Mucosa of stomach (tissue), 1 donor: Measurements from ENCODE around the gene CLTB.

Experiments used
- H3K27me3 ChIP-seq: one replicate; pipeline ENCODE4 v1.7.0; 2013; ENCODE audit warnings: mild to moderate bottlenecking, low read length; ENCODE audit not compliant: control insufficient read depth, insufficient read depth
- H3K36me3 ChIP-seq: one replicate; pipeline ENCODE4 v1.7.0; 2013; ENCODE audit warnings: low read length; ENCODE audit not compliant: control insufficient read depth, insufficient read depth
- H3K4me1 ChIP-seq: one replicate; pipeline ENCODE4 v1.7.0; 2013; ENCODE audit warnings: mild to moderate bottlenecking, low read length; ENCODE audit not compliant: control insufficient read depth, insufficient read depth
- H3K4me3 ChIP-seq: one replicate; pipeline ENCODE4 v1.7.0; 2013; ENCODE audit warnings: low read length
- H3K9ac ChIP-seq: one replicate; pipeline ENCODE4 v1.7.0; 2013; ENCODE audit warnings: mild to moderate bottlenecking, low read length, moderate library complexity
- H3K9me3 ChIP-seq: one replicate; pipeline ENCODE4 v1.7.0; 2013; ENCODE audit warnings: mild to moderate bottlenecking, low read length, moderate library complexity; ENCODE audit not compliant: control insufficient read depth
- donor health status: Pancreatic carcinoma.

CLTB gene

DNA sequence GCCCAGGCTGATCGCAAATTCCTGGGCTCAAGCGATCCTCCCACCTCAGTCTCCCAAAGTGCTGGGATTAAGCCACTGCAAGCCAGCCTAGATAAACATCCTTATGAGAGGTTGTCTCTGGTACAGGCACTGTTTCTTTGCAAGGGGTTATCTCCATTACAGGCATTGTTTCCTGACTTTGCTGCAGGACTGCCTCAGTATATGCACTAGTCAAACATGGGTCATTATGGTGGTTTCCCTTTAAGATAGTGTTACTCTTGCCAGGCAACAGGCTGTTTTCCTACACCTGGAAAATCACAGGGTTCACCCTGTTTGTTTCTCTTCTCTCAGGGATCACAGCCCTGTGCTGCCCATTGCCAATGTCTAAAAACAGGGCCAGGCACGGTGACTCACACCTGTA lies 7.8 kb upstream of the CLTB start:
- no peaks in the 10 kb centered on the region for H3K4me1 ChIP-seq
- no peak overlapping the region for H3K4me3 ChIP-seq
- no peaks in the 10 kb centered on the region for H3K27me3 ChIP-seq
- no peaks in the 10 kb centered on the region for H3K36me3 ChIP-seq
- no peak overlapping the region for H3K9ac ChIP-seq
- H3K9me3 ChIP-seq, result no peaks in the 10 kb centered on the region

DNA sequence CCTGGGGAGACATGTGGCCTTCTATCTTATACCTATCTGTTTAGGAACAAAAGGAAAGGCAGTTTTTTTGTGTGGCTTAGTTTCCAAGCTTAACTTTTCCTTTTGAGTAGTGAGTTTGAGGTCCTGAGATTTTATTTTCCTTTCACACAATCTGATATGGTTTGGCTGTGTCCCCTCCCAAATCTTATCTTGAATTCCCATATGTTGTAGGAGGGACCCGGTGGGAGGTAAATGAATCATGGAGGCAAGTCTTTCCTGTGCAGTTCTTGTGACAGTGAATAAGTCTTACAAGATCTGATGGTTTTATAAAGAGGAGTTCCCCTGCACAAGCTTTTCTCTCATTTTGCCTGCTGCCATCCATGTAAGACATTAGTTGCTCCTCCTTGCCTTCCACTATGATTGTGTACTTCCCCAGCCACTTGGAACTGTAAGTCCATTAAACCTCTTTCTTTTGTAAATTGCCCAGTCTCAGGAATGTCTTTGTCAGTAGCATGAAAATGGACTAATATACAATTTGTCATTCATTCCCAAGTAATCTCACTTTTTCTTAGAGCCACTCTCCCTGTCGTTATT lies 4.7 kb upstream of the CLTB start:
- H3K4me3 ChIP-seq, result no peak overlapping the region
- no peak overlapping the region for H3K9ac ChIP-seq
- H3K4me1 ChIP-seq, result peaks cover 13% of the 10 kb centered on the region
- no peaks in the 10 kb centered on the region for H3K36me3 ChIP-seq
- H3K9me3 ChIP-seq, result no peaks in the 10 kb centered on the region
- H3K27me3 ChIP-seq, result no peaks in the 10 kb centered on the region

DNA sequence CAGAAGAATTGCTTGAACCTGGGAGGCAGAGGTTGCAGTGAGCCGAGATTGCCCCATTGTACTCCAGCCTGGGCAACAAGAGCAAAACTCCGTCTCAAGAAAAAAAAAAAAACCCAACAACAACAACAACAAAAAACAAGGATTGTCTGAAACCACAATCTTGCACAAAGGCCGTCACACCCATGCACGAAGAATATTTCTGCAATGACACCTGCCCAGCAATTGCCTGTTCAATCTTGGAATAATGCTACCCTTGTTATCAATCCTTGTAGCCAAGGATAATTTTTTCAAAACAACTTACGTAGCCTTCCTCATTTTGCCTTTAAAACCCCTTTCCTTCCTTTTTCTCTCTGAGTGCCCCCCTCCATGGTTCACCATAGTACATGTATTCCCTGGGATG lies 3.7 kb upstream of the CLTB start:
- no peak overlapping the region for H3K9ac ChIP-seq

DNA sequence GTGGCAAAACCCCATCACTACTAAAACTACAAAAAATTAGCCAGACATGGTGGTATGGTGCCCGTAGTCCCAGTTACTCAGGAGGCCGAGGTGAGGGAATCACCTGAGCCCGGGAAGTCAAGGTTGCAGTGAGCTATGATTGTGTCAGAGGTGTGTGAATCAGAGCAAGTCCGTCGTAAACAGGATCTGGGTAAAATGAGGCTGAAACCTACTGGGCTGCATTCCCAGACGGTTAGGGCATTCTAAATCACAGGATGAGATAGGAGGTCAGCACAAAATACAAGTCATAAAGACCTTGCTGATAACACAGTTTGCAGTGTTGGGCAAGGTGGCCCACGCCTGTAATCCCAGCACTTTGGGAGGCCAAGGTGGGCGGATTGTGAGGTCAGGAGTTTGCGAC lies 1.9 kb upstream of the CLTB start:
- no peak overlapping the region for H3K9ac ChIP-seq
- no peaks in the 10 kb centered on the region for H3K27me3 ChIP-seq
- no peaks in the 10 kb centered on the region for H3K36me3 ChIP-seq
- no peaks in the 10 kb centered on the region for H3K9me3 ChIP-seq
- peaks cover 29% of the 10 kb centered on the region for H3K4me1 ChIP-seq
- no peak overlapping the region for H3K4me3 ChIP-seq

More for the DNA sequence above, 3.7 kb upstream of the CLTB start:
- Histone ChIP-seq H3K4me3 (no peak overlapping the region), H3K27me3 (no peaks in the 10 kb centered on the region), H3K4me1 (peaks cover 13% of the 10 kb centered on the region), H3K9me3 (no peaks in the 10 kb centered on the region), H3K36me3 (no peaks in the 10 kb centered on the region)

DNA sequence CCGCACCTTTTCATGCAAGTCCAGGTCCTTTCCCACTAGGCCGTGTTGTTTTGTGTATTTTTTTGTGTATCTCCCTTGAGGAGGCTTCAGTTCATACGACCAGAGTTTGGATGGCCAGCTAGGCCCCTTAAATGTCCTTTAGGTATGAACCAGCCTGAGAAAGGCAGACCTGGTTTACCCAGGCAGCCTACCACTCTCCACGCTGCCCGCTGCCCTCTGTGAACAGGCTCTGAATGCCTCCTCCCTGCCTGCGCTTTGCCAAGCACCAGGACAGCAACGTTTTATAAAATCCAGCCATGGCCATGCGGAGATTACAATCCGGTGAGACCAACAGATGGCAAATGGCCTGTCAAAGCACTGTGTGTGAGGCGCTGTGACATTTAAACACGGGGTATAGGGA lies 626 bp upstream of the CLTB start:
- Histone ChIP-seq H3K36me3 (no peaks in the 10 kb centered on the region), H3K9ac (peak overlapping the region; percentile 41), H3K9me3 (no peaks in the 10 kb centered on the region), H3K27me3 (no peaks in the 10 kb centered on the region), H3K4me1 (peaks cover 42% of the 10 kb centered on the region), H3K4me3 (no peak overlapping the region)

DNA sequence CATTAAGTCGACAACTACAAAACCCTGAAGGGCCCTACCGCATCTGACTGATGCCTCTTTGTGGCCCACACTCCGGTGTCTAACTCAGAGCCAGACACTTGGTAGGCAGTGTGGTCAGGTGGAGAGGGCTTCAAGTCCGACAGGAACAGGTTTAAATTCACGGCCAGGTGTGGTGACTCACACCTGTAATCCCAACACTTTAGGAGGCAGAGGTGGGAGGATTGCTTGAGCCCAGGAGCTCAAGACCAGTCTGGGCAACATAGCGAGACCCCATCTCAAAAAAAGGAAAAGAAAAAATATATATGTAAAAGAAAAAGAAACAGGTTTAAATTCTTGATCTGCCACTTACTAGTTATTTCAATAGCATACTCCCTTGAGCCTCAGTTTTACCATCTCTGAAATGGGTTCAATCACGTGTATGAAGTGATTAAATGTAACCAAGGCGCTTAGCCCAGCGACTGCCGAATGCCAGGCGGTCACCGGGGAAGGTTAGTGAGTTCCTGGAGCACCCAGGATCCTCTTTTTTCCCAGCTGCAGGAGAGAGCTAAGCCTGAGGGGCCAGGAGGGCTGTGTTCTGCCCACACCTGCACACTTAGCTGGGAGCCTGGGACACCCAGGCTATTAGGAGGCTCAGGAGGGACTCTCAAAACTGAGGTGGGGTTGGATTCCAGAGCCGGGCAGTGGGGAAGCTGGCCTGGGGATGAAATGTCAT lies 943 bp downstream of the CLTB start:
- peaks cover 55% of the 10 kb centered on the region for H3K4me1 ChIP-seq
- H3K27me3 ChIP-seq, result no peaks in the 10 kb centered on the region
- H3K4me3 ChIP-seq, result peak overlapping the region; percentile 95
- peak overlapping the region; percentile 98 for H3K9ac ChIP-seq
- no peaks in the 10 kb centered on the region for H3K9me3 ChIP-seq
- H3K36me3 ChIP-seq, result no peaks in the 10 kb centered on the region

DNA sequence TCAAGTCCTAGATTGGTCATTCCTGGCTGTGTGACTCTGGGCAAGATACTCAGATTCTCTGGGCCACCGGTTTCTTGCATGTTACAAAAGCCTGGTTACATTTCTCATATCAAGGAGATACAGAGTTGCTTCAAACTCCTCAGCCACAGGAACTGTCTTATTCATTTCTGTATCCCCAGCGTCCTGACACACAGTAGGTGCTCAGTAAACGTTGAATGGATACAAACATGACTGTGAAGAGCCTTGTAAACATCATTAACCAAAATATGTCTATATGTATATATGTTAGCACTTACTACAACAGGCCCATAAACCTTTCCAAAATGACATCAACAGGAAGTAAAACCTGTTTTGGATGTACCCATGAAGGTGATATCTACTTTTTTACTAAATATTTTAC lies 1.6 kb downstream of the CLTB start:
- H3K4me1 ChIP-seq, result peaks cover 62% of the 10 kb centered on the region
- peaks cover 5% of the 10 kb centered on the region for H3K36me3 ChIP-seq
- H3K27me3 ChIP-seq, result no peaks in the 10 kb centered on the region
- H3K9me3 ChIP-seq, result no peaks in the 10 kb centered on the region
- H3K9ac ChIP-seq, result peak overlapping the region; percentile 98
- H3K4me3 ChIP-seq, result peak overlapping the region; percentile 95

DNA sequence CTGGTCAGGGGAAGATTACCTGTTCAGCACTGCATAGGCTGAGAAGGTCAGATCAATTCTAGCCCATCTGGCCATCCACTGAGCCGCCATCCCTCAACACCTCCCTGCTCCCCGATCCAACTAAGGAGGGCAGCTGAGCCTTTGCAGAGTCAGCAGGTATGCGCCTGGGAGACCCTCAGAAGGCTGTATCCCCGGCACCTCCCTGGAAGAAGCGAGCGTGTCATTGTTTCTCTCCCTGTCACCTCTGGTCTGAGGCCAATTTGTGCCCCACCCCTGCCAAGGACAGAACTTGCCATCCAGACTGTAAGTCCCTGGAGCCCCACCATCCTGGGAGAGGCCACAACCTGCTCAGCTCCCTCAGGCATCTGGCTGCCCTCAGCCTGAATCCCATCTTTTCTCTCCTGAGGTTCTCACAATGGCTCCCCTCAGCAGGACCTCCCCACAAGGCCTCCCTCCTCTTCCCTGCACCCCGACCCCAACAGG lies 2.6 kb downstream of the CLTB start:
- no peaks in the 10 kb centered on the region for H3K9me3 ChIP-seq
- H3K27me3 ChIP-seq, result no peaks in the 10 kb centered on the region
- H3K36me3 ChIP-seq, result peaks cover 9% of the 10 kb centered on the region
- peaks cover 64% of the 10 kb centered on the region for H3K4me1 ChIP-seq
- H3K9ac ChIP-seq, result peak overlapping the region; percentile 98
- no peak overlapping the region for H3K4me3 ChIP-seq

DNA sequence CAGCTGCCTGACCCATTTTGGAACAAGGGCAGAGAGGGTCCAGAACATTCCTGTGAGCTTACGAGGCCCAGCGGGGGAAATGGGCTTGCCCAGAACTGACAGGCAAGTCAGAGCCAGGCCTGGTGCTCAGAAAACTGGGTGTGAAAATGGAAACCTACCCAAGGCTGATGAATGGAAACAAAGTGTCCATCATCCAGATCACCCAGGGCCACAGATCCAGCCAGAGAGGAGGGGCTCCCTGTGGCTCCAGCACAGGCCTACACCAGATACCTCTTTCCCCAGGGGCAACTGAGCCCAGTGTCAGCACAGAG lies 3.1 kb downstream of the CLTB start:
- Histone ChIP-seq H3K9me3 (no peaks in the 10 kb centered on the region), H3K27me3 (no peaks in the 10 kb centered on the region), H3K4me3 (no peak overlapping the region), H3K4me1 (peaks cover 63% of the 10 kb centered on the region), H3K9ac (peak overlapping the region; percentile 98), H3K36me3 (peaks cover 9% of the 10 kb centered on the region)

DNA sequence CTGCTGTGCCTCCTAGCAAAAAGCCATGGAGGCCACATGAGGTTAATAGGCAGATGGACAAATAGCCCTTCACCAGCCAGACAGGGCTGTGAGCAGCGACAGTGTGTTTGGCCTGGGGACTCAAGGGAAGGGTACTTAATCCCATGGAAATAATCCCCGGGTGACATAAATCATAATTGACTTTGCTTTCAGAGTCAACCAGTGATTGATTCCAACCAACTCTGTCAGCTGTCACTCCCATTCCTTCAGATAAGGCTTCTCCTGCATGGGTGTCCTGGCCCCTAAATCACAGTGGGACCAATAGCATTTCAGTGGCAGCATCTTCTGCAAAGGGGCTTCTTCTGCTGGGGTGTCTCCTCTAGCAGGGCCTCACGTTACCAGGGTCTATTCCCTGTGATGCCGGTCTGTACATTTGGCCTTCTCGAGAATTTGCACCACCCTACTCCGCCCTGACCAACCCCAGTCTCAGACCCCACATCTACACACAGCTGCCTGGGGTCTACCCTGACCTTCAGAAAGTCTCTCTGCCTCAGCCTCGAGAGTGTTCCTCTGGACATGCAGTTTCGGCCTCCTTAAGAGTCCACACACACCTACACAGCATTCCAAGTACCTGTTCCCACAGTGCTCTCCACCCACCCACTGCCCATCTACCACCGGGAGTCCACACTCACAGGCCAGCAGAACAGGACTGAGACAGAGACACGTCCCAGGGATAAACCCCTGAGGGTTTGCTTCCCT lies 3.7 kb downstream of the CLTB start:
- Histone ChIP-seq H3K9me3 (no peaks in the 10 kb centered on the region), H3K27me3 (no peaks in the 10 kb centered on the region), H3K4me3 (no peak overlapping the region), H3K9ac (peak overlapping the region; percentile 98), H3K36me3 (peaks cover 9% of the 10 kb centered on the region), H3K4me1 (peaks cover 61% of the 10 kb centered on the region)

DNA sequence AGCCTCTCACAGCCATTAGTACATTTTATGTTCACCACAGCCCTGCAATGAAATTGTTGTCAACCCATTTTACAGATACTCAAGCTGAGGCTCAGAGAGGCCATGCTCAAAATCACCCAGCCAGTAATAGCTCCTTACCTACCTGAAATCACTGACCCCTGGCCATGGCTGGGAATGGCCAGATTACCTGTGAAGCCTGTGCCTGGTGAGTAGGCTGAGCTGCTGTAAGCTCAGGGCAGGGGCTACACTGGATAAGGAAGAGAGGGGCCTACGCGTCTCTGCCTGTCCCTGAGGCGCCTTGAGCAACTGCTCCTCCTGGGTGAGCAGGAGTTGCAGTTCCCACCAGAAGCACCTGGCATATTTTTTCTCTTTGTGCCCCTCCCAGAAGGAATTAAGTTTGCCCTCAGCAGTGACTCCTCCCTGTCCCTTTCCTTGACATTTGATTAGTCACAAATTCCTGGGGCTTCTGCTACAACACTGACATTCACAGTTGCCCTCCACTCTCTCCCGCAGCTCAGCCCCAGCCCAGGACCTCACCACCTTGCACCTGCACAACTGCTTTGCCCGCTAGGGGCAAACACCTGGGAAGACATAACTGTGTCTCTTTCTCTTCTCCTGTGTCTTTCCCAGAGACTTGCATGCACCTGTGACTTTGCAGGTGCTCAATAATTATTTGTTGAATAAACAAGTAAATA lies 5.7 kb downstream of the CLTB start:
- peaks cover 9% of the 10 kb centered on the region for H3K36me3 ChIP-seq
- no peaks in the 10 kb centered on the region for H3K9me3 ChIP-seq
- no peak overlapping the region for H3K4me3 ChIP-seq
- H3K4me1 ChIP-seq, result peaks cover 61% of the 10 kb centered on the region
- H3K27me3 ChIP-seq, result no peaks in the 10 kb centered on the region
- peak overlapping the region; percentile 30 for H3K9ac ChIP-seq

DNA sequence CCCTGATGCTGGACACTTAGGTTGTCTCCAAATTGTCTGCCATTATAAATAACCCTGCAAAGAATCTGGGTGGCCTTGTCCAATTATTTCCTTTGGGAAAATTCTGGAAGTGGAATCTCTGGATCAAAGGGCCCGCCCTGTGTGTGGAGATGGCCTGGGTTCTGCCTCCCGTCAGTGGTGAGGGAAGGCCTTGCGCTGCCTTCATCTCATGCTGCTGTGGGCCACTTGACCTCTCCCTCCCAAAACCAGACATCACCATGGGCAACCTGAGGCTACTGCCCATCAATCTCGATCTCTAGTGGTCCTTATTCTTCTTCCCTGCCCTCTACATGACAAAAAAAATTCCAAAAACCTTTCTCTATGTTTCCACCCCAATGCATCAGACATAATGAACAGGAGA lies 6.6 kb downstream of the CLTB start:
- no peak overlapping the region for H3K4me3 ChIP-seq
- no peak overlapping the region for H3K9ac ChIP-seq
- H3K27me3 ChIP-seq, result no peaks in the 10 kb centered on the region
- H3K4me1 ChIP-seq, result peaks cover 69% of the 10 kb centered on the region
- H3K9me3 ChIP-seq, result no peaks in the 10 kb centered on the region
- peaks cover 9% of the 10 kb centered on the region for H3K36me3 ChIP-seq
